HepG2 (cell line): ENCODE results near the gene ZKSCAN1. TPM values are rescaled to one million over a fixed set of nuclear protein-coding genes. Genes with fewer than 3 reads are reported as not detected.

ENCODE experiments used
- ATM ChIP-seq: fragments of 450-650 bp; IDR thresholded peaks from 2 replicates; pipeline ENCODE4 v1.7.1; 2017; ENCODE audit warnings: mild to moderate bottlenecking, borderline replicate concordance
- BRD4 ChIP-seq: sonication (generic); formaldehyde crosslinking; IDR thresholded peaks from 2 replicates; pipeline ENCODE4 v1.4.0; 2020; ENCODE audit warnings: missing genetic modification reagents
- FOXA3 ChIP-seq: IDR thresholded peaks from 2 replicates; pipeline ENCODE4 v1.6.1; 2016; ENCODE audit warnings: missing genetic modification reagents, missing compliant biosample characterization
- HNRNPK ChIP-seq: fragments of 200-400 bp; formaldehyde crosslinking; IDR thresholded peaks from 2 replicates; pipeline ENCODE4 v1.6.1; 2018; ENCODE audit warnings: low read length, low read depth, moderate library complexity, mild to moderate bottlenecking; ENCODE audit not compliant: poor library complexity, severe bottlenecking
- KMT2A ChIP-seq: sonication (generic); formaldehyde crosslinking; IDR thresholded peaks from 2 replicates; pipeline ENCODE4 v1.4.0; 2020; ENCODE audit warnings: missing genetic modification reagents
- PHF21A ChIP-seq: sonication (generic); formaldehyde crosslinking; IDR thresholded peaks from 2 replicates; pipeline ENCODE4 v1.5.0; 2020; ENCODE audit warnings: mild to moderate bottlenecking, missing genetic modification reagents
- RAD21 ChIP-seq: fragments of 450-650 bp; formaldehyde crosslinking; IDR thresholded peaks from 2 replicates; pipeline ENCODE4 v1.5.0; 2020; ENCODE audit warnings: mild to moderate bottlenecking
- SAP130 ChIP-seq: IDR thresholded peaks from 2 replicates; pipeline ENCODE4 v1.6.1; 2016; ENCODE audit warnings: low read depth
- ZMYM3 ChIP-seq: sonication (generic); formaldehyde crosslinking; IDR thresholded peaks from 2 replicates; pipeline ENCODE4 v1.5.1; 2020; ENCODE audit warnings: mild to moderate bottlenecking, missing genetic modification reagents
- ZNF232 ChIP-seq: sonication (generic); formaldehyde crosslinking; IDR thresholded peaks from 2 replicates; pipeline ENCODE4 v1.4.0; 2020; ENCODE audit warnings: missing genetic modification reagents, borderline replicate concordance
- ZNF569 ChIP-seq: sonication (generic); formaldehyde crosslinking; IDR thresholded peaks from 2 replicates; pipeline ENCODE4 v1.5.0; 2020; ENCODE audit warnings: mild to moderate bottlenecking, missing genetic modification reagents, moderate library complexity, borderline replicate concordance
- ZNF703 ChIP-seq: sonication (generic); formaldehyde crosslinking; IDR thresholded peaks from 2 replicates; pipeline ENCODE4 v1.5.1; 2020; ENCODE audit warnings: missing genetic modification reagents, mild to moderate bottlenecking, moderate library complexity, borderline replicate concordance
- polyA plus RNA-seq, 8 experiments: library from polyadenylated mRNA; depleted of rRNA in 3 of 8; stranded (reverse) in 7 of 8; unstranded in 1 of 8; fragments of >200 nt; fragmentation: Illumina TruSeq in 4 of 8; extraction: Trizol in 4 of 8; gene quantifications; 2 replicates each; pipeline versions ENCODE4 v1.2.1 to v1.2.3, GENCODE V29; 2011 to 2016; ENCODE audit warnings: low read depth in 4 of 8, missing spikeins in 1 of 8, mixed read lengths in 1 of 8; ENCODE audit not compliant: insufficient read depth in 1 of 8
- total RNA-seq, 5 experiments: library from RNA; depleted of rRNA; stranded (reverse); fragments of >200 nt; fragmentation: Illumina TruSeq; extraction: Trizol; gene quantifications; 2 replicates each; pipeline ENCODE4 v1.2.3, GENCODE V29; 2016; ENCODE audit warnings: low read depth in 1 of 5
- TF ChIP-seq, protein P1 (sequence below): sonication (generic); formaldehyde crosslinking; IDR thresholded peaks from 2 replicates; pipeline ENCODE4 v1.5.0; 2020; ENCODE audit warnings: mild to moderate bottlenecking, missing genetic modification reagents
- TF ChIP-seq, protein P2 (sequence below): sonication (generic); formaldehyde crosslinking; IDR thresholded peaks from 2 replicates; pipeline ENCODE4 v1.4.0; 2020; ENCODE audit warnings: missing genetic modification reagents
- TF ChIP-seq, protein P3 (sequence below): sonication (generic); formaldehyde crosslinking; conservative IDR thresholded peaks from 2 replicates; pipeline ENCODE4 v1.8.0; 2022; ENCODE audit warnings: low read depth, missing genetic modification reagents
- TF ChIP-seq, protein P4 (sequence below): sonication (generic); formaldehyde crosslinking; IDR thresholded peaks from 2 replicates; pipeline ENCODE4 v1.5.0; 2020; ENCODE audit warnings: missing genetic modification reagents
- TF ChIP-seq, protein P5 (sequence below): sonication (generic); formaldehyde crosslinking; IDR thresholded peaks from 2 replicates; pipeline ENCODE4 v1.8.1; 2023; ENCODE audit warnings: mild to moderate bottlenecking, inconsistent platforms, moderate library complexity, missing genetic modification reagents, borderline replicate concordance
- TF ChIP-seq, protein P6 (sequence below): sonication (generic); formaldehyde crosslinking; IDR thresholded peaks from 2 replicates; pipeline ENCODE4 v1.8.0; 2022; ENCODE audit warnings: mild to moderate bottlenecking, missing genetic modification reagents, moderate library complexity
- TF ChIP-seq, protein P7 (sequence below): sonication (generic); formaldehyde crosslinking; IDR thresholded peaks from 2 replicates; pipeline ENCODE4 v1.4.0; 2020; ENCODE audit warnings: missing genetic modification reagents

Gene ZKSCAN1
- total and polyA plus RNA-seq, 2 of the 13 experiments (the other 11 are each of a cell fraction or from before 2014, with no cell fraction given) = 46.4 to 60.6 TPM

DNA sequence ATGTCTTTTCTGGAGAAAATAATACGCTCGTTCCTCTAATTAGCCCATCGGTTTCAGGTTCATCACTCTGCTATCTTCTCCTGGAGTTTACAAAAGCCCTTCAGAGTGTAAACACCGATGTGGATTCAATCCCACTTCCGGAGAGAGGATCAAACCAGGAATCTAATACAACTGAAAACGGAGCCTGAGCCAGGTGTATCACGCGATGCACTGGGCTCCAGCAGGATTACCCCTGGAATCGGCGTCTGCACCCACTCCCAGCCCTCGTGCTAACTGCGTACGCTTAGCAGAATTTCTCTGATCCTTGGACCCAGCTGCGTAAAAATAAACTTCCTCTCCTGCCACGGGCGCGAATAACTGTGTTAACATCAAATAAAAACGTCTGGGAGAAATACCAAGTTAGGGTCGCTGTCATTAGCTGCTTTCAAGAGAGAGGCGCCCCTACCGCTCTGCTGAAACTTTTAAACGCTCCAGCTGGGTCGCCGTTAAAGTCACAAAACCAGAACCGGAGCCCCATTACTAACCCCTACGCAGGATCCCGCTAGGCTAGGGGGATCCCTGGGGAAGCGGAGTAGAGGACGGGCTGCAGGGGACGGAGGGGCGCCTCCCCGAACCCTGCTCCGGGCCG, 65.6 kb downstream of the ZKSCAN1 start (continued):
- TF ChIP-seq, protein P1, sequence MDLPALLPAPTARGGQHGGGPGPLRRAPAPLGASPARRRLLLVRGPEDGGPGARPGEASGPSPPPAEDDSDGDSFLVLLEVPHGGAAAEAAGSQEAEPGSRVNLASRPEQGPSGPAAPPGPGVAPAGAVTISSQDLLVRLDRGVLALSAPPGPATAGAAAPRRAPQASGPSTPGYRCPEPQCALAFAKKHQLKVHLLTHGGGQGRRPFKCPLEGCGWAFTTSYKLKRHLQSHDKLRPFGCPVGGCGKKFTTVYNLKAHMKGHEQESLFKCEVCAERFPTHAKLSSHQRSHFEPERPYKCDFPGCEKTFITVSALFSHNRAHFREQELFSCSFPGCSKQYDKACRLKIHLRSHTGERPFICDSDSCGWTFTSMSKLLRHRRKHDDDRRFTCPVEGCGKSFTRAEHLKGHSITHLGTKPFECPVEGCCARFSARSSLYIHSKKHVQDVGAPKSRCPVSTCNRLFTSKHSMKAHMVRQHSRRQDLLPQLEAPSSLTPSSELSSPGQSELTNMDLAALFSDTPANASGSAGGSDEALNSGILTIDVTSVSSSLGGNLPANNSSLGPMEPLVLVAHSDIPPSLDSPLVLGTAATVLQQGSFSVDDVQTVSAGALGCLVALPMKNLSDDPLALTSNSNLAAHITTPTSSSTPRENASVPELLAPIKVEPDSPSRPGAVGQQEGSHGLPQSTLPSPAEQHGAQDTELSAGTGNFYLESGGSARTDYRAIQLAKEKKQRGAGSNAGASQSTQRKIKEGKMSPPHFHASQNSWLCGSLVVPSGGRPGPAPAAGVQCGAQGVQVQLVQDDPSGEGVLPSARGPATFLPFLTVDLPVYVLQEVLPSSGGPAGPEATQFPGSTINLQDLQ (CRISPR knock-in tag) = no peak
- TF ChIP-seq RAD21 (CRISPR knock-in tag) (no peak), ZNF569 (no peak), ATM (no peak), PHF21A (CRISPR knock-in tag) (no peak), KMT2A (CRISPR knock-in tag) (no peak), BRD4 (CRISPR knock-in tag) (no peak; the same call in 1 of the 2 replicates), ZMYM3 (no peak), ZNF232 (peak; percentile 66; the same call in 1 of the 2 replicates), ZNF703 (CRISPR knock-in tag) (no peak), FOXA3 (CRISPR knock-in tag) (peak; percentile 80), HNRNPK (no peak), SAP130 (CRISPR knock-in tag) (peak; percentile 44; the same call in 1 of the 2 replicates)
- TF ChIP-seq, protein P2, sequence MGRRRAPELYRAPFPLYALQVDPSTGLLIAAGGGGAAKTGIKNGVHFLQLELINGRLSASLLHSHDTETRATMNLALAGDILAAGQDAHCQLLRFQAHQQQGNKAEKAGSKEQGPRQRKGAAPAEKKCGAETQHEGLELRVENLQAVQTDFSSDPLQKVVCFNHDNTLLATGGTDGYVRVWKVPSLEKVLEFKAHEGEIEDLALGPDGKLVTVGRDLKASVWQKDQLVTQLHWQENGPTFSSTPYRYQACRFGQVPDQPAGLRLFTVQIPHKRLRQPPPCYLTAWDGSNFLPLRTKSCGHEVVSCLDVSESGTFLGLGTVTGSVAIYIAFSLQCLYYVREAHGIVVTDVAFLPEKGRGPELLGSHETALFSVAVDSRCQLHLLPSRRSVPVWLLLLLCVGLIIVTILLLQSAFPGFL (CRISPR knock-in tag) = no peak; the same call in 1 of the 2 replicates
- TF ChIP-seq, protein P3, sequence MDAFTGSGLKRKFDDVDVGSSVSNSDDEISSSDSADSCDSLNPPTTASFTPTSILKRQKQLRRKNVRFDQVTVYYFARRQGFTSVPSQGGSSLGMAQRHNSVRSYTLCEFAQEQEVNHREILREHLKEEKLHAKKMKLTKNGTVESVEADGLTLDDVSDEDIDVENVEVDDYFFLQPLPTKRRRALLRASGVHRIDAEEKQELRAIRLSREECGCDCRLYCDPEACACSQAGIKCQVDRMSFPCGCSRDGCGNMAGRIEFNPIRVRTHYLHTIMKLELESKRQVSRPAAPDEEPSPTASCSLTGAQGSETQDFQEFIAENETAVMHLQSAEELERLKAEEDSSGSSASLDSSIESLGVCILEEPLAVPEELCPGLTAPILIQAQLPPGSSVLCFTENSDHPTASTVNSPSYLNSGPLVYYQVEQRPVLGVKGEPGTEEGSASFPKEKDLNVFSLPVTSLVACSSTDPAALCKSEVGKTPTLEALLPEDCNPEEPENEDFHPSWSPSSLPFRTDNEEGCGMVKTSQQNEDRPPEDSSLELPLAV (CRISPR knock-in tag) = no peak
- TF ChIP-seq, protein P4, sequence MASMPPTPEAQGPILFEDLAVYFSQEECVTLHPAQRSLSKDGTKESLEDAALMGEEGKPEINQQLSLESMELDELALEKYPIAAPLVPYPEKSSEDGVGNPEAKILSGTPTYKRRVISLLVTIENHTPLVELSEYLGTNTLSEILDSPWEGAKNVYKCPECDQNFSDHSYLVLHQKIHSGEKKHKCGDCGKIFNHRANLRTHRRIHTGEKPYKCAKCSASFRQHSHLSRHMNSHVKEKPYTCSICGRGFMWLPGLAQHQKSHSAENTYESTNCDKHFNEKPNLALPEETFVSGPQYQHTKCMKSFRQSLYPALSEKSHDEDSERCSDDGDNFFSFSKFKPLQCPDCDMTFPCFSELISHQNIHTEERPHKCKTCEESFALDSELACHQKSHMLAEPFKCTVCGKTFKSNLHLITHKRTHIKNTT = no peak
- TF ChIP-seq, protein P5, sequence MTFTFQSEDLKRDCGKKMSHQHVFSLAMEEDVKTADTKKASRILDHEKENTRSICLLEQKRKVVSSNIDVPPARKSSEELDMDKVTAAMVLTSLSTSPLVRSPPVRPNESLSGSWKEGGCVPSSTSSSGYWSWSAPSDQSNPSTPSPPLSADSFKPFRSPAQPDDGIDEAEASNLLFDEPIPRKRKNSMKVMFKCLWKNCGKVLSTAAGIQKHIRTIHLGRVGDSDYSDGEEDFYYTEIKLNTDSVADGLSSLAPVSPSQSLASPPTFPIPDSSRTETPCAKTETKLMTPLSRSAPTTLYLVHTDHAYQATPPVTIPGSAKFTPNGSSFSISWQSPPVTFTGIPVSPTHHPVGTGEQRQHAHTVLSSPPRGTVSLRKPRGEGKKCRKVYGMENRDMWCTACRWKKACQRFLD (CRISPR knock-in tag) = 0 out of 2 replicates have a peak, but pooled peaks have one; percentile 67
- TF ChIP-seq, protein P6, sequence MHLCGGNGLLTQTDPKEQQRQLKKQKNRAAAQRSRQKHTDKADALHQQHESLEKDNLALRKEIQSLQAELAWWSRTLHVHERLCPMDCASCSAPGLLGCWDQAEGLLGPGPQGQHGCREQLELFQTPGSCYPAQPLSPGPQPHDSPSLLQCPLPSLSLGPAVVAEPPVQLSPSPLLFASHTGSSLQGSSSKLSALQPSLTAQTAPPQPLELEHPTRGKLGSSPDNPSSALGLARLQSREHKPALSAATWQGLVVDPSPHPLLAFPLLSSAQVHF (CRISPR knock-in tag) = no peak
- TF ChIP-seq, protein P7, sequence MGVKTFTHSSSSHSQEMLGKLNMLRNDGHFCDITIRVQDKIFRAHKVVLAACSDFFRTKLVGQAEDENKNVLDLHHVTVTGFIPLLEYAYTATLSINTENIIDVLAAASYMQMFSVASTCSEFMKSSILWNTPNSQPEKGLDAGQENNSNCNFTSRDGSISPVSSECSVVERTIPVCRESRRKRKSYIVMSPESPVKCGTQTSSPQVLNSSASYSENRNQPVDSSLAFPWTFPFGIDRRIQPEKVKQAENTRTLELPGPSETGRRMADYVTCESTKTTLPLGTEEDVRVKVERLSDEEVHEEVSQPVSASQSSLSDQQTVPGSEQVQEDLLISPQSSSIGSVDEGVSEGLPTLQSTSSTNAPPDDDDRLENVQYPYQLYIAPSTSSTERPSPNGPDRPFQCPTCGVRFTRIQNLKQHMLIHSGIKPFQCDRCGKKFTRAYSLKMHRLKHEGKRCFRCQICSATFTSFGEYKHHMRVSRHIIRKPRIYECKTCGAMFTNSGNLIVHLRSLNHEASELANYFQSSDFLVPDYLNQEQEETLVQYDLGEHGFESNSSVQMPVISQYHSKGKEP (CRISPR knock-in tag) = no peak
